MV-4-11 (cell line): ENCODE results near the gene NUMA1.
A peak's percentile ranks its signal among the peaks of the same experiment; 100 is the strongest.

Experiments
- DNase-seq: peaks from one replicate; lab custom pipeline; 2025; lab: John Stamatoyannopoulos, UW

The NUMA1 gene

GRCh38 chr11:72023335-72023734, 57.0 kb downstream of the NUMA1 start:
- no peak for DNase-seq

DNA sequence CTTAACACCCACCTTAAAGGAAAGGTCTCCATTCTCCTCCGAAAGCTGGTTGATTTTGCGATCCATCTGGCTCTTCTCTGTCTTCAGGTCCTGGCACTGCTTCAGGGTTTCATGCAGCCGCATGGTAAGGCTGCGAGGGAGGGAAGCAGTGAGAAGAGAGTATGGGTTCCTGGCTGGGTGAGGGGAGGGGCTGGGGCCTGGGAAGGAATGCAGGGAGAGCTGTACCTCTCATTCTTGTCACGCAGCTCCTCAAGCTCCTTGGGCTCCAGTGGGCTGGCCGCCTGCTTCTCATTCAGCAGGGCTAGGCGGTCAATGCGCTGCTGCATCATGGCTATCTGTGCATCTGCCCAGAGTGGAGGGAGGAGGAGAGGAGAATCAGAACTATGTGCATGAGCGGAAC, 62.2 kb downstream of the NUMA1 start:
- DNase-seq: no peak

GRCh38 chr11:72015511-72016061, 64.8 kb downstream of the NUMA1 start:
- DNase-seq: peak; percentile 5

GRCh38 chr11:72014761-72015320, 65.5 kb downstream of the NUMA1 start:
- no peak for DNase-seq

GRCh38 chr11:72013765-72014711, 66.3 kb downstream of the NUMA1 start:
- peak; percentile 4 for DNase-seq

- DNase-seq: no peak
Measured at GRCh38 chr11:72012897-72013721, 67.2 kb downstream of the NUMA1 start.

GRCh38 chr11:72012091-72012630, 68.2 kb downstream of the NUMA1 start:
- DNase-seq: no peak

DNA sequence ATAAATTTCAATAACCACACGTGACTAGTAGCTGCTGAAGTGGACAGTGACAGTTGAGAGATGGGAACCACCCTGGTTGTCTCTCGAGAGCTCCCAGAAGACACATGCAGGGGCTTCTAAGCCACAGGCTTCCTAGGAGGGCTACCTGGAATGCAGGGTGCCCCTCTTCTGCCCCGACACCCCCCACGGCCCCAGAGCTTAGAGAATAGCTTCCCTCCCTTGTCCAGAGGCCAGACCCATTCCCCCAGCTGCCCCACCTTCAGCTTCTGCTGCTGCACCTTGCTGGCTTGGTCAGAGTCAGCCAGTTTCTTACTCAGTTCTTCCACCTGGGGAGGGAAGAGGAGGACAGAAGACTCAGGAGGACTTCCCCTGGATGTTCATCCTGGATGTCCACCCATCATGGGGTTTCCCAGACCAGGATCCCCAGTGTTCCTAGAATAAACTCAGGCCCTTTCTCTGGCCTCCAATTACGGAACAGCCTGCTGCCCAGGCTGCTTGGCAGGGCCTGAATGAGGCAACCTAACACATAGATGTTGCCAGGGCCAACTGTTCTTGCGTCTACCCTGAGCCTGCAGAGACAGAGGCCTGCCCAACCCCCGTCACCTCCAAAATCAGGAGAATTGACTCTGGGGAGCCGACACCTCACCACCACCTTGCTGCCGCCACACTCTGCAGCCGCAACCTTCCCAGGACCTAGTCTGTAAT, 69.7 kb downstream of the NUMA1 start:
- DNase-seq: no peak

GRCh38 chr11:72009156-72009555, 71.2 kb downstream of the NUMA1 start:
- DNase-seq: no peak

DNA sequence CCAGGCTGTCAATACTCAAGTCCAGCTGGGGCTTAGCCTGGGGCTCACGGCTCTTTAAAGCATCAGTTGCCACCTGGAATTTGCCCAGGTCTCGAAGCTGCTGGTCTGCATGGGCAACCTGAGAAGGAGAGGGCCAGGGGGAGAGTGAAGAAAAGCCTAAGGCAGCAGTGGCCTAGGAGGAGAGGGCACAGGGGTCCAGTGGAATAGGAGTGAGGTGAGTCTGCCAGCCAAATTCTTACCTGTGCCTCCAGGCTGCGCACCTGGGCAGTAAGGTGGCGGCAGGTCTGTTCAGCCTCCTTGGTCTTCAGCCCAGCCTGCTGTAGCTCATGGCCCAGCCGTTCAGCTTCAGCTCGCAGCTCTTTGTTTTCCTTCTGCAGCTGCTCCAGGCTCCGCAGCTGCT, 71.6 kb downstream of the NUMA1 start:
- no peak for DNase-seq

GRCh38 chr11:72007587-72007986, 72.8 kb downstream of the NUMA1 start:
- no peak for DNase-seq

DNA sequence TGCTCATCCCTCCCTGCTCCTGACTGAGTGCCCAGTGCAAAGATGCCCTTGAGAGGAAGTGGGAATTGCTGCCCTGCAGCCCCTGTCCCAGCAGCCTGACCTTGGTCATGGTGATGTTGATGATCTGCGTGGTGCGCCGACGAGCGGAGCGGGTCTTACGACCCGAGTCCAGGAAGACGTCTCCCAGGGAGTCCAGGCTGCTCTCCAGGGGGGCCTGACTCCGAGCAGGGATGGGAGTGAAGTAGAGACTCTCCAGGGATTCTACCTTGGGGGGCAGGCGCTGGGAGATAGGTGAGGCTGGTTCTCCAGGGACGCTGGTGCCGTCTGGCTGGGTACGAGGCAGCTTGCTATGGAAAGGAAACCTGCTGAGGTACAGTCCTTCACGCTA, 73.3 kb downstream of the NUMA1 start:
- DNase-seq: no peak

DNA sequence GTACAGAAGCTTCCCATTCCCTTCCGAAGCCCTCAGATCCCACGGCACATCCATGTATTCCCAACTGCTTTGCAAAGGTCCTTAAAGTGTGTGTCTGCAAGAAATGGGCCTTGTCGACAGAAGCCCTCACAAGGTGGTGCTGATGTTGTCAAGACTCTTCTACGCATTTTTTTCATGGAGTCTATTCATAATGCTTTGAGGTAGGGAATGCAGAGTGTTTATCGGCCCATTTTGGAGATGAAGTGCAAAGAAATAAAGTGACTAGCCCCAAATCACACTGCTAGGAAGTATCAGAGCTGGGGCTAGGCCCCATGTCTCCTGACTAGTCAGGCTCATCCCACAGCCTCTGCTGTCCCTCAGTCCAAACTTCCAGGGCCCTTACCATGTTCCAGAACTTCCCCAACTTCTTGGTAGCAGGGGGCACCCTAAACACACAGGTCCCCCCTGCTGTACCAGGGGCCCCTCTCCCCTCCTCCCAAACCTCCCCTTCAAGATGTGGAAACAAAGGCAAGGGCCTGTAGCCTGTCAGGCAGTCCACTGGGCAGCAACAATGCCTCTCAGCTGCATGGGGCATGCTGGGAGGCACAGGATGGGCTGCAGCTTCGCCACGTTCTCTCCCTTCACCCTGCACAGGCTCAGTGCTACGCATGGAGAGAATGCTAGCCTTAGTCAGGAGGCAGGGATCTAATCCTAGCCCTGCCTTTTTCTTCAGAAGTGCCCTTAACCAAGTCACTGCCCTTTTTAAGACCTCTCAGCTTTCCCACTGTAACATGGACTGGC, 73.8 kb downstream of the NUMA1 start:
- no peak for DNase-seq

DNA sequence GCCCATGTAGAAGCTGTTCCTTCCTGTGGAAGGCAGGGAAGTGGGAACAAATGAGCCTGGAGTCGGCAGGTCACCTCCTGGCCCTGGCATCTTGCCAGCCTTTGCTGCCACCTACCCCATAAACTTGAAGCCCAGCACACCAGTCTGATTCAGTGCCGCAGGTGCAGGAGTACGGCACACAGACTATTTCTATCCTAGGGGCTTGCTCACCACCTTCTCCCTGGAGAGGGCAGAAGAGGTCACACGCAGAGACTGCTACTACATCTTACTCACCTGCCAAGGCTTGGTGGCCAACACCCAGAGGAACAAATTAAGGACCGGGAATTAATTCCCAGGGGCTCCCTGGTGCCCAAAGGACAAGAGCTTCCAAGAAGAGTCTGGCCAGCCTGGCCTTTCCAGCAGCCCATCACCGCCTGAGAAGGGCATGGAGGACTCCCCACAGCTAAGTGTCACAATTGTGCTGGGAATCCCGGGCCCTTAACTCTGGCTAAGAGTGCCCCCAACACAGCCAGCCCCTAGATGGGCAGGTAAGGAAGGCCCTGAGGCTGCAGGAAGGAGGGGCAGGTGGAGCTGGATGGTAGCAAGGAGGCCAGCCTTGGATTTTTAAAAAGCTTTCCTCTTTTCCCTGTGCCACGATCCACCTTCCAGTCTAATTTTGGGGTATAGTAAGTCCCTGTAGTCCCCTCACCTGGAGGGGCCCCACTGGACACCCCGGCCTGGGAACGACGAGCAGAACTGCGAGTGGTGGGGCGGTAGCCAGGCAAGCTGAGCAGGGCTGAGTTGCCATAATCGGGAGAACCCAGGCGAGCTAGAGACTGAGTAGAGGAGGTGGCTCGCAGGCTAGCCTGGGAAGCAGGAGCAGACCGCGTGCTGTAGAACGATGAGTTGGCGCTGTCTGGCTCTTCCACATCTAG, 74.7 kb downstream of the NUMA1 start:
- no peak for DNase-seq

DNA sequence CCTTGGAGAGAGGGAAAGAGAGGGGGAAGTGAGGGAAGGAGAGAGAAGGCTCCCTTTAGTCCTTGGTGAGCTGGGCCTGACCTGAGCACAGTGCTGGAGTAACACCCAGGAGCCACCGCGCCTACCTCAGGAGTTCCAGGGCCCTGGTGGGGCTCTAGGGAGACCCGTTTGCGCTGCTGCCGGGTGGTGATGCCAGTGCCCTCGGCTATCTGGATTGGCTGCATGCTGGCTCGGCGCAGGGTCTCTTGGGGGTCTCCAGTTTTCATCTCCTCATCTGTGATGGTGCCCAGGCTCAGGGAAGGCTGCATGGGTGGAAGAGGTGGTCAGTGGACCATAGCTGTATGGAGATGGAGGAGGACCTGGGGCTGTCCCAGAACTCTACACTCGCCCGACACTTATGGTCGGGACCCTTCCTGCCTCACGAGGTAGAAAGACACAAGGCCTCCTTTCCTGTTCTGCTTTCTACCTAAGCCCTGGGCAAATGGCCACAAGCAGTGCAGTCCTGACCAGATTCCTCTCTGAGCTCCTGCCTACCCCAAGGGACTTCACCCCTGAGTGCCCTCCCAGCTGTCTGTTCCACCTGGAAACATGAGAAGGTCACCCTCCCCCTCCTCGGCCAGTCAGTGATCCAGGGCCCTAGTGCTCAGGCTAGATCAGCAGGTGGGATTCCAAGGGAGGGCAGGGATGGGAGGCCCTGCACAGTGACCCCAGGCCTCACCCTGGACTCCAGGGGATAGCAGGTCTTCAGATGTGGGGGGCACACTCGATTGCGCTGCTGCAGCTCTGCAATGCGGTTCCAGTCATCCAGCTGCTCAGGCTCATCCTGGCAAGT, 75.6 kb downstream of the NUMA1 start:
- no peak for DNase-seq

DNA sequence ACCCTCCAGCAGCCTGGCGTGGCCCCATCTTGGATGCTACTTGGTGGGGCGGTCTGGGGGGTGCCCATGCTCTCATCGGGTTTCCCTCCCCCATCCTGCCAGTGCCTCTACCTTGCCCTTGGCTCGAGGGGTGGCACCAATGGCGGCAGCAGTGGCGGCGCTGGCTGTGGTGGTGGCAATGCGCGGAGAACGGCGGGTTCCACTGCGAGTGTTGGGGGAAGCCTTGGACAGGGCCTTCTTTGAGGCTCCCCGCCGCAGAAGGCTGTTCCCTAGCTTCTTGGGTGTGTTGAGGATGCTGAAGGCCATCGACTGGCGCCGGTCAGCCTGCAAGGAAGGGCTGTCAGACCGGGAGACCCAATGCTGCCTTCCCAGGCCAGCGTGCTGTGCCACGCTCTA, 76.6 kb downstream of the NUMA1 start:
- DNase-seq: no peak

DNA sequence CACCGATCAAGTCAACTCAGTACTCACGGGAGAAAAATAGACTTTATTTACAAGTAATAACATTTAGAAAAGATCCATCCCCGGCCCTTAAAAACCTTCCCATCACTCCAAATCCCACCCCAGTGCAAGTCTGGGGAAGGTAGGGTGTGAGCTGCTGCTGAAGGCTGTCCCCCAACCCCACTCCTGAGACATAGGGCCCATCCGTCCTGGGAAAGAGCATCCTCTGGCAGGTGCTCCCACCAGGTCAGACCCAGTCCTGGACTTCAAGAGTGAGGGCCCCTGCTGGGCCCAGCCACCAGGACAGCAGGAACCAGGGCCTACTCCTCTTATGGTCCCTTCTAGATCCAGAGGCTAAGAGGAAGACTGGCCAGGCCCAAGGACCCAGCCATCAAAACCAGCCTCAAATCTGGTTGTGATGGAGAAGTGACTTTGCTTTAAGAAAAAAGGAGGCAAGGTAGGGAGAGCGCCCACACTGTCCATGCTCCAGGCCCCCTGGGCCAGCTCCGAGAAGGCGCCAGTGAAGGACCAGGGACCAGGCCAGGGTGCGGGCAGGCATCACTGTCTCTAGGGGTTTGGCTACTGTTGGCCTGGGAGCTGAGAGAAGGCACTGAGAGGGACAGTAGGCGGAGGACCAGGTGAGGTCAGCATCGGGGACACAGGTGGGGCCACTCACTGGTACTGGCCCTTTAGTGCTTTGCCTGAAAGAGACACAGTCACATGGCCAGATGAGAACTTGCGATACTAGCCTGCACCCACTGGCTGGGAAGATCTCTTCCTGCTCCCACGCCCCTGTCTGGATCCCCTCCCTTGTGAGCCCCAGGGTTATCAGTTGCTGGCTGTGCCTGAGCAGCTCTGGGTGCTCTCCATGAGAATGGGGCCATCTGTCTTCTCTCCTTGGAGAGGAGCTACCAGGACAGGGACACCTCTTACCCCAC, 77.2 kb downstream of the NUMA1 start:
- DNase-seq: no peak
